H9 (cell line): ENCODE results near the gene TMEM121. TPM values are rescaled to one million over a fixed set of nuclear protein-coding genes. Genes with fewer than 3 reads are reported as not detected.

Experiments used
- DNase-seq: peaks from one replicate; pipeline ENCODE4 v3.0.0-alpha.2; 2017
- H2AFZ ChIP-seq: one replicate; pipeline ENCODE4 v1.6.1; 2013; ENCODE audit warnings: mild to moderate bottlenecking, low read length, control low read depth, moderate library complexity
- H2AK5ac ChIP-seq: 2 replicates; pipeline ENCODE4 v1.6.1; 2013; ENCODE audit warnings: low read length, control low read depth, mixed read lengths; ENCODE audit not compliant: insufficient read length
- H2BK120ac ChIP-seq: one replicate; pipeline ENCODE4 v1.6.1; 2013; ENCODE audit warnings: low read depth, mild to moderate bottlenecking, low read length, control low read depth, inconsistent platforms; ENCODE audit not compliant: poor library complexity, severe bottlenecking
- H2BK12ac ChIP-seq: 2 replicates; pipeline ENCODE4 v1.6.1; 2013; ENCODE audit warnings: low read length, control low read depth, mixed read lengths, low read depth; ENCODE audit not compliant: insufficient read length
- H2BK15ac ChIP-seq: 2 replicates; pipeline ENCODE4 v1.6.1; 2013; ENCODE audit warnings: low read depth, low read length, control low read depth
- H2BK20ac ChIP-seq: one replicate; pipeline ENCODE4 v1.6.1; 2013; ENCODE audit warnings: low read depth, mild to moderate bottlenecking, low read length, control low read depth, inconsistent platforms; ENCODE audit not compliant: poor library complexity, severe bottlenecking
- H2BK5ac ChIP-seq: 2 replicates; pipeline ENCODE4 v1.6.1; 2013; ENCODE audit warnings: low read length, control low read depth, mixed read lengths; ENCODE audit not compliant: insufficient read length
- H3K14ac ChIP-seq: 2 replicates; pipeline ENCODE4 v1.6.1; 2013; ENCODE audit warnings: low read length, control low read depth; ENCODE audit not compliant: insufficient read depth
- H3K18ac ChIP-seq: 2 replicates; pipeline ENCODE4 v1.6.1; 2013; ENCODE audit warnings: low read depth, mild to moderate bottlenecking, mixed read lengths, low read length, control low read depth; ENCODE audit not compliant: insufficient read length
- H3K23ac ChIP-seq: 2 replicates; pipeline ENCODE4 v1.6.1; 2013; ENCODE audit warnings: low read length, control low read depth, mixed read lengths, low read depth; ENCODE audit not compliant: insufficient read length
- H3K23me2 ChIP-seq: 2 replicates; pipeline ENCODE4 v1.6.1; 2013; ENCODE audit warnings: low read depth, mild to moderate bottlenecking, mixed read lengths, low read length, control low read depth; ENCODE audit not compliant: insufficient read length, poor library complexity, severe bottlenecking
- H3K27ac ChIP-seq: 2 replicates; pipeline ENCODE4 v1.5.1; 2013; ENCODE audit warnings: low read length, control low read depth, mixed read lengths, low read depth; ENCODE audit not compliant: insufficient read length
- H3K27me3 ChIP-seq: 2 replicates; pipeline ENCODE4 v1.6.1; 2013; ENCODE audit warnings: low read length, control low read depth, inconsistent platforms; ENCODE audit not compliant: insufficient read depth
- H3K4ac ChIP-seq: 2 replicates; pipeline ENCODE4 v1.6.1; 2013; ENCODE audit warnings: low read depth, mild to moderate bottlenecking, control low read depth, inconsistent platforms, low read length, moderate library complexity
- H3K4me1 ChIP-seq: 2 replicates; pipeline ENCODE4 v1.6.1; 2013; ENCODE audit warnings: low read length, control low read depth, inconsistent platforms; ENCODE audit not compliant: insufficient read depth
- H3K4me2 ChIP-seq: 2 replicates; pipeline ENCODE4 v1.6.1; 2013; ENCODE audit warnings: low read length, control low read depth, mixed read lengths; ENCODE audit not compliant: insufficient read length, insufficient read depth
- H3K56ac ChIP-seq: 2 replicates; pipeline ENCODE4 v1.6.1; 2013; ENCODE audit warnings: low read depth, mild to moderate bottlenecking, mixed read lengths, low read length, control low read depth; ENCODE audit not compliant: insufficient read length
- H3K79me1 ChIP-seq: 2 replicates; pipeline ENCODE4 v1.6.1; 2013; ENCODE audit warnings: low read depth, mild to moderate bottlenecking, moderate library complexity, low read length, control low read depth, inconsistent platforms; ENCODE audit not compliant: insufficient read depth, poor library complexity, severe bottlenecking
- H3K79me2 ChIP-seq: 2 replicates; pipeline ENCODE4 v1.6.1; 2013; ENCODE audit warnings: low read length, control low read depth, inconsistent platforms; ENCODE audit not compliant: insufficient read depth
- H3K9ac ChIP-seq: 2 replicates; pipeline ENCODE4 v1.6.1; 2013; ENCODE audit warnings: low read length, control low read depth, mixed read lengths; ENCODE audit not compliant: insufficient read length; ENCODE audit errors: extremely low read depth
- H3K9me3 ChIP-seq: one replicate; pipeline ENCODE4 v1.6.1; 2013; ENCODE audit warnings: low read depth, low read length, inconsistent platforms; ENCODE audit not compliant: control insufficient read depth
- H3T11ph ChIP-seq: one replicate; pipeline ENCODE4 v1.6.1; 2013; ENCODE audit warnings: mild to moderate bottlenecking, low read length, control low read depth, inconsistent platforms
- H4K20me1 ChIP-seq: one replicate; pipeline ENCODE4 v1.6.1; 2013; ENCODE audit not compliant: control insufficient read depth, insufficient read length, insufficient read depth
- H4K5ac ChIP-seq: 2 replicates; pipeline ENCODE4 v1.6.1; 2013; ENCODE audit warnings: low read depth, mild to moderate bottlenecking, mixed read lengths, low read length, control low read depth; ENCODE audit not compliant: insufficient read length
- H4K8ac ChIP-seq: replicated peaks from 2 replicates; pipeline ENCODE4 v1.6.1; 2013; ENCODE audit warnings: low read length, control low read depth, mixed read lengths, low read depth; ENCODE audit not compliant: insufficient read length
- H4K91ac ChIP-seq: 2 replicates; pipeline ENCODE4 v1.6.1; 2013; ENCODE audit warnings: low read depth, mild to moderate bottlenecking, moderate library complexity, mixed read lengths, low read length, control low read depth; ENCODE audit not compliant: insufficient read length
- H3K27ac Mint-ChIP-seq, 3 experiments: 2 replicates in 2 of 3; 3 replicates in 1 of 3; pipeline ENCODE4 v1.8.0; 2020 to 2021; ENCODE audit warnings: mixed read lengths in 3 of 3, mild to moderate bottlenecking in 1 of 3, moderate library complexity in 1 of 3
- H3K27me3 Mint-ChIP-seq: 2 replicates; pipeline ENCODE4 v1.8.0; 2021; ENCODE audit warnings: low read depth, mild to moderate bottlenecking, moderate library complexity, mixed read lengths
- H3K36me3 Mint-ChIP-seq, 3 experiments: 2 replicates in 2 of 3; 3 replicates in 1 of 3; pipeline ENCODE4 v1.8.0; 2020 to 2021; ENCODE audit warnings: low read depth in 3 of 3, mixed read lengths in 3 of 3; ENCODE audit not compliant: insufficient read depth in 1 of 3
- H3K4me1 Mint-ChIP-seq, 2 experiments: 2 replicates each; pipeline ENCODE4 v1.8.0; 2020; ENCODE audit warnings: mixed read lengths in 2 of 2
- H3K4me3 Mint-ChIP-seq, 2 experiments: 2 replicates in 1 of 2; 3 replicates in 1 of 2; pipeline ENCODE4 v1.8.0; 2020 to 2021; ENCODE audit warnings: mild to moderate bottlenecking in 2 of 2, mixed read lengths in 2 of 2, moderate library complexity in 1 of 2
- H3K9me3 Mint-ChIP-seq, 2 experiments: 2 replicates in 1 of 2; 3 replicates in 1 of 2; pipeline ENCODE4 v1.8.0; 2020; ENCODE audit warnings: mild to moderate bottlenecking in 2 of 2, mixed read lengths in 2 of 2, moderate library complexity in 1 of 2
- CTCF ChIP-seq: fragments of 200-600 bp; sonication (generic); conservative IDR thresholded peaks from 3 replicates; pipeline ENCODE4 v1.8.0; 2021; ENCODE audit warnings: antibody characterized with exemption, mild to moderate bottlenecking
- WGBS: extraction: QIAGEN DNeasy Blood & Tissue Kit; methylation state at CpG from one replicate; pipeline ENCODE4 v1.1.7; 2013; ENCODE audit warnings: missing lambda C conversion rate, low lambda C conversion rate, mixed read lengths; ENCODE audit not compliant: insufficient read length; ENCODE audit errors: extremely low coverage; 5-methylcytosine and 5-hydroxymethylcytosine counted together
- total RNA-seq: library from RNA; stranded (reverse); gene quantifications from 2 replicates; pipeline ENCODE4 v1.2.1, GENCODE V29; 2021

Gene TMEM121
- total RNA-seq, 1 experiment from 2014 or later, result 2.6 TPM

- no peaks in the 10 kb centered on the region for H4K20me1 ChIP-seq
- H3K27me3 Mint-ChIP-seq, result peaks cover 64% of the 10 kb centered on the region
- no peak overlapping the region for H4K91ac ChIP-seq
- no peaks in the 10 kb centered on the region; the same call in 1 of the 2 replicates for H3K4me1 ChIP-seq
- H2BK12ac ChIP-seq, result no peak overlapping the region
- H3K18ac ChIP-seq, result no peak overlapping the region
- no peak overlapping the region for H2BK20ac ChIP-seq
- no peak overlapping the region for H3K23ac ChIP-seq
- no peak overlapping the region for H3K56ac ChIP-seq
- no CpG with 5 or more reads among the region's 48 CpGs for WGBS
- no peaks in the 10 kb centered on the region for H3K9me3 ChIP-seq
- peaks cover 7% of the 10 kb centered on the region for H3K23me2 ChIP-seq
- H2AK5ac ChIP-seq, result no peak overlapping the region
- DNase-seq, result no peak
- H2AFZ ChIP-seq, result no peak overlapping the region
- H3K4me2 ChIP-seq, result peak overlapping the region; percentile 21
- H3K9ac ChIP-seq, result no peak overlapping the region
- no peak overlapping the region for H3K27ac Mint-ChIP-seq
- TF ChIP-seq CTCF, result no peak
- H2BK5ac ChIP-seq, result no peak overlapping the region
- no peak overlapping the region for H3T11ph ChIP-seq
- no peak overlapping the region for H3K4ac ChIP-seq
- no peaks in the 10 kb centered on the region for H3K4me1 Mint-ChIP-seq
- H3K36me3 Mint-ChIP-seq, result no peaks in the 10 kb centered on the region
- no peaks in the 10 kb centered on the region for H3K79me1 ChIP-seq
- H3K27ac ChIP-seq, result no peak overlapping the region
- H2BK120ac ChIP-seq, result no peak overlapping the region
- H3K4me3 Mint-ChIP-seq, result 0 out of 5 replicates have a peak overlapping the region, but pooled peaks have one; percentile 5 to 62
- H3K14ac ChIP-seq, result no peak overlapping the region
- H4K5ac ChIP-seq, result no peak overlapping the region
- no peaks in the 10 kb centered on the region for H3K79me2 ChIP-seq
- no peak overlapping the region for H4K8ac ChIP-seq
- peaks cover 0 to 12% of the 10 kb centered on the region in 2 experiments; a peak in 2 of 5 replicates for H3K9me3 Mint-ChIP-seq
- no peak overlapping the region for H2BK15ac ChIP-seq
- peaks cover 16% of the 10 kb centered on the region; the same call in 1 of the 2 replicates for H3K27me3 ChIP-seq
Observed at GRCh38 chr14:105526776-105527380, 495 bp downstream of the TMEM121 start.
